HG02884 (cell line): ENCODE data around the gene ILDR1.

Experiments used
- ATAC-seq: cut with Tn5 transposase; IDR thresholded peaks from one replicate; pipeline ENCODE4 v1.9.1; 2021; ENCODE audit warnings: mild to moderate bottlenecking, moderate library complexity; ENCODE audit not compliant: unreplicated experiment

Gene ILDR1

GRCh38 chr3:122021037-122021436 lies 1.0 kb downstream of the ILDR1 start:
- no peak for ATAC-seq

GRCh38 chr3:122019493-122019892 lies 2.6 kb downstream of the ILDR1 start:
- ATAC-seq = peak; percentile 35

DNA sequence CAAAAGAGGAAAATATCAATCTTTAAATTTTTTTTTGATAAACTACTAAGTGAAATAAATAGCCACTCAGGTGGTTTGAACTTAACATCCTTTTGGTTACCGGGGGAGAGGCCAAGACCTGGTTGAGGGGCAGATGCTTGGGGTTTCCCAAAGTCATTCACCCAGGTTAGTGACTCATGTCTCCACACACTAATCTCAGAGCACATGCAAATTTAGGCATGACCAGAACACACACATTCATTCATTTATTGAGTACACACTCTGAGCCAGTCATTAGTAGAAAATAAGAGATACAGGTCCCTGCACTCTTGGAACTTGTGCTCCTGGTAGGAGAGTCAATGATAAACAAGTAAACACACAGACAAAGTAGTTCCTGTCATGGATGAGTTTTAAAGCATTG lies 7.3 kb downstream of the ILDR1 start:
- ATAC-seq = peak; percentile 85

GRCh38 chr3:122013448-122013925 lies 8.6 kb downstream of the ILDR1 start:
- ATAC-seq = no peak

GRCh38 chr3:122012821-122013220 lies 9.2 kb downstream of the ILDR1 start:
- no peak for ATAC-seq

GRCh38 chr3:122011396-122011795 lies 10.7 kb downstream of the ILDR1 start:
- ATAC-seq = no peak

DNA sequence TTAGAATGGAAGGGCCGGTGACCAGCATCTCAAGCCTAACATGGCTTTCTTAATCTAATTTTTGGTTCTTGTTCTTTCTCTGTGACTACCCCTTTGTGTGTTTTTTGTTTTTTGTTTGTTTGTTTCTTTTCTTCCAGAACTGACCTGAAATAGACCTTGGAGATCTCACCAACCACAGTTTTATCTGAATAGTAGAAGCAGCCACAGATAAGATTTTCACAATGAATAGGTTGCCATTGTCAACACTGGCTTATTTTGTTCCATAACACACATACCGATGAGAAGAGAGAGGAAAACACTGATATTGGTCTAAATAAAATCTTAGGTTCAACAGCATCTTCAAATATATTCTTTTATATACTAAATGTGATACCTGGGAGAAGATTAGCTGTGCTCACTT lies 11.5 kb downstream of the ILDR1 start:
- ATAC-seq = no peak

- no peak for ATAC-seq
Observed at GRCh38 chr3:122008166-122008565, 13.9 kb downstream of the ILDR1 start.

- no peak for ATAC-seq
Observed at GRCh38 chr3:122006267-122006666, 15.8 kb downstream of the ILDR1 start.

DNA sequence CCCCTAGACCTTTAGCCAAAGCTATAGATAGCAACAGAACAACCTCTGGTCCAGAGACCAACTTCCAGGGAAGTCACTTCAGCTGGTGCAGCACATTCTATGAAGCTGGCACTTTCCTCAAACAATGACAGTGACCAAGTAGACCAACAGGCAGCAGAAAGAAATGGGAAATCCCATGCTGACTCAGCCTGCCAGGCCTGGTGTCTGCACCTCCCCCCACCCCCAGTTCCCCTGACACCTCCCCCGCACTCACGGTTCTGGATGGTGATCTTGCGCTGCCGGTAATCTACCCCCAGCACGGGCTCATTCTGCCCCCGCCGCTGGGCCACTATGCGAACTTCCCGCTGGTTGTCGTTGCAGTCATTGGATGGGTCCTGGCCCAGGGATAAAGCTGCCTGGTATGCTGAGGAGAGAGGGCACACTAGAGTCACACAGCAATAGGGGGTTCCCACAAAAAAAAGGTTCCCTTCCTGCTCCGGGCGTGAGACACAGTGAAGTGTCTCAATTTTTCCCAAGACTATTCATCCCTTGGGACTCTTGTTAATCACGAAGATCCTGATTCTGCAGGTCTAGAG lies 17.0 kb downstream of the ILDR1 start:
- peak; percentile 42 for ATAC-seq

GRCh38 chr3:122004107-122004506 lies 17.9 kb downstream of the ILDR1 start:
- no peak for ATAC-seq

- no peak for ATAC-seq
Observed at GRCh38 chr3:122003606-122004005, 18.4 kb downstream of the ILDR1 start.

DNA sequence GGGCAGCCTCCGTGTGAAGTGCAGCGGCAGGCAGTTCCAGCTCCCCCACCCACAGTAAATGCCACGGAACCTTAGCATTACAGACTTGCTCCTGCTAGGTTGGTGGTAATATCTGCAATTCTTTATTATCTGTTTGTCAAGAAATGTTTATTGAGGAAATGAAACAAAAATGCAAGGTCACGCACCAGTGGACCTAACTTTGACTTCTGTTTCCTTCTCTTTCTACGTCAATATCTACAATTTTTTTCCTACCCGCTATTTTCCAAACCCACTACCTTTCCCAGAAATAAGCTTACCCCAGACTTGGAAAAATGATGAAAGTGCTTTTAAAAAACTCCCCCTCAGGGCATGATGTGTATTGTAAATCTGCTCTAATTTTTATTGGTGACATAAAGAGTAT lies 18.9 kb downstream of the ILDR1 start:
- no peak for ATAC-seq

DNA sequence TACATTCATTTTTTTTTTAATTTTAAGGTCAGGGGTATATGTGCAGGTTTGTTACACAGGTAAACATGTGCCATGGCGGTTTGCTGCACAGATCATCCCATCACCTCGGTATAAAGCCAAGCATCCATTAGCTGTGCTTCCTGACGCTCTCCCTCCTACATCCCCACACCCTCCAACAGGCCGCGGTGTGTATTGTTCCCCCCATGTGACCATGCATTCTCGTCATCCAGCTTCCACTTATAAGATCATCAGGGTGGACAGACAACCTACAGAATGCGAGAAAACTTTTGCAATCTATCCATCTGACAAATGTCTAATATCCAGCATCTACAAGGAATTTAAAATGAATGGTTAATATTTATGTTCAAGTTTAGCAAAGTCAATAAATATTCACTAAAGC lies 19.4 kb downstream of the ILDR1 start:
- ATAC-seq = no peak

DNA sequence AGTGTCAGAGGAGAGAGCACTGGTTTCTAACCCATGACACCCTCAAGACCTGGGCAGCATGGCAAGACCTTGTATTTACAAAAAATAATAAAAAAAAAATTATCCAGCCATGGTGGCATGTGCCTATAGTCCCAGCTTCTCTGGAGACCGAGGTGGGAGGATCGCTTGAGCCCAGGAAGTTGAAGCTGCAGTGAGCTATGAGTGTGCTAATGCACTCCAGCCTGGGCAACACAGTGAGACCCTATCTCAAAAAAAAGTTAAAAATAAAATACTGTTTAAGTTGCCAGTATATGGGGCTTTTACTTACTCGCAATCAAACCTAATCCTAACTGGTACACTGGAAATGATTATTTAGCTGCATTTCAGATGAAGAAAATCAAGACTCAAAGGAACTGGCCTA lies 20.2 kb downstream of the ILDR1 start:
- ATAC-seq = no peak

DNA sequence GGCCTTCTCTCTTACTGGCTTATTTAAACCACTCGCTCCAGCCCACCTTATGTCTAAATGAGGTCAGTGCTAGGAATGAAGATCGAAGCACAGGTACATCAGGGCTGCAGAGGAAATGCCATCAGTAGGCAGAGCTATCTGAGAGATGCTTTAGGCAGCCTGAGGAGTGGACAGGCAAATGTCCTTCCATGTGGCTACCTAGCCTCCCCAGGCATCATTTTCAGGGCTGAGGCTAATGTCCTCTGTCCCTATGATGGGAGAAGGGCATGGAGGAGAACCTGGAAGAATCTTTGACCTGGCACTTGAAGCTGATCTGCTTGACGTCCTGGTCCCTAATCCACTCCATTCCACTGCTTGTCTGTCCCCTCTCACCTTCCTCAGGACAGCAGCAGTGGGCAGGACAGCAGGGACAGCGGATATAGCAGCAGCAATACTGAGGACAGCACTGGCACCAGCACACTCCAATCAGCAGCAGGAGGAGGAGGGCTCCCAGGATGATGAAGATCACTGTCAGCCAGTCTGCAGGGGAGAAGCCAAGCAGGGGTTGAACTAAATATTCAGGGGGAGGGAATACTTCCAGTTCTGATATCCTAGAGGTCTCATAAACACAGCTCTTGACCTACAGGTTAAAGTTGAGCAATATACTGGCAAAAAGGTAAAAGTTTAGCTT lies 21.0 kb downstream of the ILDR1 start:
- no peak for ATAC-seq

- ATAC-seq = no peak
Observed at GRCh38 chr3:121999931-122000330, 22.1 kb downstream of the ILDR1 start.

DNA sequence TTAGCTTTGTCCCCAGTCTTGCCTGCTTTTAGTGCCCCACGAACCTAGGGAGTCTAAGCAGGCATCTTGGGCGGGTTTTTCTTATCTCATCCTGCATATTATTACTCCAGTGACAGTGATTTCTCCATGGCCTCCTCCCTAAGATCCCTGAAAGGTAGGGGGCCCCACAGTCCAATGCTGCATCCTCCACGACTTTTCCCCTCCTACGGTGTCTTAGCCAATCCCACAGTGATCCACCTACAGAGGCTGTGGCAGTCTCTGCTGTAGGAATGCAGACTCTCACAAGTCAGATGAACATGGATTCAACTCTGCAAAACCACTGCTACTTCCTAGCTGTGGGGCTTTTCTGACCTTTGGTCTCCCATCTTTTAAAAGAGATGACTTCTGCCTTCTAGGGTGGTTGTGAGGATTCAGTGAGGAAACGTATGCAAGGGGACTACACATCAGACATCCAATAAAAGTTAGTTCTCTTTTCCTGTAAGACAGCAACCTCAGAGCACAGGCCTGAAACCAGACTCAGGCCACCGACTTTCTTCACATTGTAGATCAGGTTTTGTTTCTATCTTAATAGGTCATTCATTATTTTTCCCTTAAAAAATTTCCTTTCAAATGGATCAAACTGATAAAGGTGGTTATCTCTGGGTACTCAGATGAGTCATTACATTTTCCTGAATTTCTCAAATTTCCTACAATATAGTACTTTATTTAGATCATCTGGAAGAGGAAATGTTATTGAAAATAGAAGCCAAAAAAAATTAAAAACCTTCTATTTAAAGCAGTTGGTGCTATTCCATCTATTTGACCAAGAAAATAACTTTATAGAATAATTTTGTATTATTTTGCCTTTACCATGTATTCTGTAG lies 23.2 kb downstream of the ILDR1 start:
- ATAC-seq = no peak

DNA sequence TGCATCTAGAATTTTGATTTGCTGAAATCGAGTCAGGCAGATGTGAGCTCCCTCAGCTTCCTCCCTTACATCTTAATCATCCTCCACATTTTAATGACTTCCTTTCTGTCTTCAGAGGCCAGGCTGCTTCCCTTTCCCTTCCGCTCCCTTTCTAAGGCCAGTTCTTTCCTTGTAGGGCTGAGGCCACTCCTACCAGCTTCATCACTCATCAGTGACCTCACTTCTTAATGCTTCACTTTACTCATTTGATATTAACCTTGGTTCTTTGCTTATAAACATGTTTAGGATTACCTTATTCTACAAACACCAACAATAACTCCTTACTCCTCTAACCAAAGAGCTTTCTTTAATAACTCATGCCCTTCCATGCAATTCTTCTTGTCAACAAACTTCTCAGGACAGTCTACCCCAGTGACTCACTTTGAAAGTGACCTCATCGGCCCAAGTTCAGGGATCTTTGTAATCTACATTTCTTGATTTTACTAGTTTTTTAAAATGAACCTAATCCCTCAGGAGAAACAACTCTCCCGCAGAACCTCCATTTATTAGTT lies 23.9 kb downstream of the ILDR1 start:
- ATAC-seq = no peak

- ATAC-seq = no peak
Observed at GRCh38 chr3:121997372-121997771, 24.7 kb downstream of the ILDR1 start.

GRCh38 chr3:121996441-121996840 lies 25.6 kb downstream of the ILDR1 start:
- ATAC-seq = no peak
